Neural cell (in vitro differentiated cells): ENCODE data around the gene ACVR1. TPM values are rescaled to one million over a fixed set of nuclear protein-coding genes. Genes with fewer than 3 reads are reported as not detected.

ENCODE experiments used
- H2AFZ ChIP-seq: fragments of 200-600, 300-800 bp; sonication (generic), shearing (Covaris generic); 2 replicates; pipeline ENCODE4 v1.6.0; 2014; ENCODE audit warnings: low read depth, mild to moderate bottlenecking, antibody characterized with exemption, low read length, moderate library complexity
- H3F3A ChIP-seq: fragments of 200-600 bp; shearing (Covaris generic); 2 replicates; pipeline ENCODE4 v1.6.1; 2016; ENCODE audit warnings: mild to moderate bottlenecking, moderate library complexity, mixed read lengths, antibody characterized with exemption, low read length; ENCODE audit not compliant: insufficient read depth, poor library complexity, severe bottlenecking
- H3K27ac ChIP-seq: fragments of 200-600, 300-800 bp; sonication (generic), shearing (Covaris generic); 2 replicates; pipeline ENCODE4 v1.5.1; 2014; ENCODE audit warnings: mild to moderate bottlenecking, low read length, moderate library complexity
- H3K27me3 ChIP-seq: fragments of 300-800, 200-600 bp; sonication (generic), shearing (Covaris generic); 2 replicates; pipeline ENCODE4 v1.6.0; 2014; ENCODE audit warnings: mild to moderate bottlenecking, low read depth, low read length, moderate library complexity; ENCODE audit not compliant: insufficient read depth
- H3K36me3 ChIP-seq: fragments of 300-800, 200-600 bp; sonication (generic), shearing (Covaris generic); 2 replicates; pipeline ENCODE4 v1.5.1; 2014; ENCODE audit warnings: mild to moderate bottlenecking, antibody characterized with exemption, low read length, moderate library complexity; ENCODE audit not compliant: insufficient read depth
- H3K4me2 ChIP-seq: fragments of 300-800, 200-600 bp; sonication (generic), shearing (Covaris generic); 2 replicates; pipeline ENCODE4 v1.6.0; 2014; ENCODE audit warnings: mild to moderate bottlenecking, low read length
- H3K4me3 ChIP-seq: fragments of 300-800, 200-600 bp; sonication (generic), shearing (Covaris generic); 2 replicates; pipeline ENCODE4 v1.5.1; 2014; ENCODE audit warnings: mild to moderate bottlenecking, low read length, moderate library complexity
- H3K79me2 ChIP-seq: fragments of 200-600 bp; shearing (Covaris generic); replicated peaks from 2 replicates; pipeline ENCODE4 v1.6.0; 2014; ENCODE audit warnings: mild to moderate bottlenecking, low read length, moderate library complexity; ENCODE audit not compliant: insufficient read depth
- H3K9ac ChIP-seq: fragments of 300-800, 200-600 bp; sonication (generic), shearing (Covaris generic); 2 replicates; pipeline ENCODE4 v1.6.1; 2016; ENCODE audit warnings: mild to moderate bottlenecking, low read length, mixed read lengths
- H3K9me2 ChIP-seq: fragments of 200-600 bp; shearing (Covaris generic); 2 replicates; pipeline ENCODE4 v1.6.1; 2016; ENCODE audit warnings: mild to moderate bottlenecking, low read length, mixed read lengths; ENCODE audit not compliant: insufficient read depth
- H3K9me3 ChIP-seq: fragments of 200-600, 300-800 bp; sonication (generic), shearing (Covaris generic); 2 replicates; pipeline ENCODE4 v1.6.1; 2016; ENCODE audit warnings: mild to moderate bottlenecking, mixed run types, low read length, moderate library complexity, mixed read lengths
- H4K20me1 ChIP-seq: fragments of 200-600 bp; shearing (Covaris generic); 2 replicates; pipeline ENCODE4 v1.6.1; 2016; ENCODE audit warnings: mild to moderate bottlenecking, mixed run types; ENCODE audit not compliant: insufficient read depth
- EP300 ChIP-seq: fragments of 450-650 bp; conservative IDR thresholded peaks from 2 replicates; pipeline ENCODE4 v1.6.1; 2014; ENCODE audit warnings: antibody characterized with exemption, mild to moderate bottlenecking, moderate library complexity; ENCODE audit not compliant: poor library complexity, severe bottlenecking
- EZH2 ChIP-seq: fragments of 200-600, 300-800 bp; shearing (Covaris generic), sonication (generic); IDR thresholded peaks from 2 replicates; pipeline ENCODE4 v1.6.1; 2014; ENCODE audit warnings: antibody characterized with exemption, low read length, borderline replicate concordance, mild to moderate bottlenecking; ENCODE audit not compliant: insufficient read depth, poor library complexity, severe bottlenecking
- MXI1 ChIP-seq: fragments of 450-650 bp; conservative IDR thresholded peaks from 2 replicates; pipeline ENCODE4 v1.6.1; 2014; ENCODE audit warnings: antibody characterized with exemption, mild to moderate bottlenecking; ENCODE audit not compliant: poor library complexity, severe bottlenecking
- POLR2AphosphoS5 ChIP-seq: IDR thresholded peaks from 2 replicates; pipeline ENCODE4 v1.6.1; 2012
- RAD21 ChIP-seq: fragments of 450-650 bp; conservative IDR thresholded peaks from 2 replicates; pipeline ENCODE4 v1.6.1; 2014; ENCODE audit warnings: antibody characterized with exemption, mild to moderate bottlenecking, moderate library complexity
- SMC3 ChIP-seq: fragments of 450-650 bp; conservative IDR thresholded peaks from 2 replicates; pipeline ENCODE4 v1.6.1; 2014; ENCODE audit warnings: antibody characterized with exemption, mild to moderate bottlenecking, moderate library complexity; ENCODE audit not compliant: poor library complexity
- TAF1 ChIP-seq: IDR thresholded peaks from 2 replicates; pipeline ENCODE4 v1.6.1; 2012; ENCODE audit warnings: low read depth
- polyA plus RNA-seq: library from polyadenylated mRNA; depleted of rRNA; stranded (reverse); fragments of >200 nt; gene quantifications from 2 replicates; pipeline ENCODE4 v1.2.3, GENCODE V29; 2014
- TF ChIP-seq, protein P1 (sequence below): fragments of 450-650 bp; IDR thresholded peaks from 2 replicates; pipeline ENCODE4 v1.5.1; 2014; ENCODE audit warnings: antibody characterized with exemption, mild to moderate bottlenecking, moderate library complexity; ENCODE audit not compliant: poor library complexity, severe bottlenecking
- TF ChIP-seq, protein P2 (sequence below): IDR thresholded peaks from 2 replicates; pipeline ENCODE4 v1.6.1; 2012; ENCODE audit warnings: borderline replicate concordance

Gene ACVR1
- polyA plus RNA-seq, 1 donor from 2014 or later, result 4.0 TPM

DNA sequence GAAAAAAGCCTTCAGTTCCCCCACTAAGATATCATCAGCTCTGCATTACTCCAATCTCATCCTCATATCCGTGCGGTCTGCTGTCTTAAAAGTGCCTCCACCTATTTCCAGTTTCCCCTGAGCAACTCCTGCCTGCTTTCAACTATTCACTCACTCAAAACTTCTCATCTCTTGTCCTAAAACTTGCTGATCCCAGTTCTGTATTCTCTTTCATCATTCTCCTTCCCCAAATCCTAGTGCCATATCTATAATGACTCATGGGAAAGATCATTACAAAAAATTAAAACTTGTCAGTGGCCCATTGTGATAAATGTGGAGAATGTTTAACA lies 20.0 kb downstream of the ACVR1 start:
- Histone ChIP-seq H3K27ac (no peak overlapping the region), H3K4me3 (no peak overlapping the region), H3K4me2 (no peak overlapping the region), H2AFZ (no peak overlapping the region), H3K79me2 (no peaks in the 10 kb centered on the region), H3K9me3 (no peaks in the 10 kb centered on the region), H3F3A (no peaks in the 10 kb centered on the region), H3K36me3 (no peaks in the 10 kb centered on the region), H4K20me1 (no peaks in the 10 kb centered on the region), H3K9me2 (no peaks in the 10 kb centered on the region), H3K9ac (no peak overlapping the region), H3K27me3 (no peaks in the 10 kb centered on the region)
- no peak for TF ChIP-seq POLR2AphosphoS5
- TF ChIP-seq, protein P1, sequence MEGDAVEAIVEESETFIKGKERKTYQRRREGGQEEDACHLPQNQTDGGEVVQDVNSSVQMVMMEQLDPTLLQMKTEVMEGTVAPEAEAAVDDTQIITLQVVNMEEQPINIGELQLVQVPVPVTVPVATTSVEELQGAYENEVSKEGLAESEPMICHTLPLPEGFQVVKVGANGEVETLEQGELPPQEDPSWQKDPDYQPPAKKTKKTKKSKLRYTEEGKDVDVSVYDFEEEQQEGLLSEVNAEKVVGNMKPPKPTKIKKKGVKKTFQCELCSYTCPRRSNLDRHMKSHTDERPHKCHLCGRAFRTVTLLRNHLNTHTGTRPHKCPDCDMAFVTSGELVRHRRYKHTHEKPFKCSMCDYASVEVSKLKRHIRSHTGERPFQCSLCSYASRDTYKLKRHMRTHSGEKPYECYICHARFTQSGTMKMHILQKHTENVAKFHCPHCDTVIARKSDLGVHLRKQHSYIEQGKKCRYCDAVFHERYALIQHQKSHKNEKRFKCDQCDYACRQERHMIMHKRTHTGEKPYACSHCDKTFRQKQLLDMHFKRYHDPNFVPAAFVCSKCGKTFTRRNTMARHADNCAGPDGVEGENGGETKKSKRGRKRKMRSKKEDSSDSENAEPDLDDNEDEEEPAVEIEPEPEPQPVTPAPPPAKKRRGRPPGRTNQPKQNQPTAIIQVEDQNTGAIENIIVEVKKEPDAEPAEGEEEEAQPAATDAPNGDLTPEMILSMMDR, result no peak
- no peak for TF ChIP-seq TAF1
- TF ChIP-seq MXI1, result no peak
- TF ChIP-seq EP300, result no peak
- TF ChIP-seq RAD21, result no peak
- no peak for TF ChIP-seq SMC3
- TF ChIP-seq, protein P2, sequence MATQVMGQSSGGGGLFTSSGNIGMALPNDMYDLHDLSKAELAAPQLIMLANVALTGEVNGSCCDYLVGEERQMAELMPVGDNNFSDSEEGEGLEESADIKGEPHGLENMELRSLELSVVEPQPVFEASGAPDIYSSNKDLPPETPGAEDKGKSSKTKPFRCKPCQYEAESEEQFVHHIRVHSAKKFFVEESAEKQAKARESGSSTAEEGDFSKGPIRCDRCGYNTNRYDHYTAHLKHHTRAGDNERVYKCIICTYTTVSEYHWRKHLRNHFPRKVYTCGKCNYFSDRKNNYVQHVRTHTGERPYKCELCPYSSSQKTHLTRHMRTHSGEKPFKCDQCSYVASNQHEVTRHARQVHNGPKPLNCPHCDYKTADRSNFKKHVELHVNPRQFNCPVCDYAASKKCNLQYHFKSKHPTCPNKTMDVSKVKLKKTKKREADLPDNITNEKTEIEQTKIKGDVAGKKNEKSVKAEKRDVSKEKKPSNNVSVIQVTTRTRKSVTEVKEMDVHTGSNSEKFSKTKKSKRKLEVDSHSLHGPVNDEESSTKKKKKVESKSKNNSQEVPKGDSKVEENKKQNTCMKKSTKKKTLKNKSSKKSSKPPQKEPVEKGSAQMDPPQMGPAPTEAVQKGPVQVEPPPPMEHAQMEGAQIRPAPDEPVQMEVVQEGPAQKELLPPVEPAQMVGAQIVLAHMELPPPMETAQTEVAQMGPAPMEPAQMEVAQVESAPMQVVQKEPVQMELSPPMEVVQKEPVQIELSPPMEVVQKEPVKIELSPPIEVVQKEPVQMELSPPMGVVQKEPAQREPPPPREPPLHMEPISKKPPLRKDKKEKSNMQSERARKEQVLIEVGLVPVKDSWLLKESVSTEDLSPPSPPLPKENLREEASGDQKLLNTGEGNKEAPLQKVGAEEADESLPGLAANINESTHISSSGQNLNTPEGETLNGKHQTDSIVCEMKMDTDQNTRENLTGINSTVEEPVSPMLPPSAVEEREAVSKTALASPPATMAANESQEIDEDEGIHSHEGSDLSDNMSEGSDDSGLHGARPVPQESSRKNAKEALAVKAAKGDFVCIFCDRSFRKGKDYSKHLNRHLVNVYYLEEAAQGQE, result no peak
- TF ChIP-seq EZH2, result no peak

DNA sequence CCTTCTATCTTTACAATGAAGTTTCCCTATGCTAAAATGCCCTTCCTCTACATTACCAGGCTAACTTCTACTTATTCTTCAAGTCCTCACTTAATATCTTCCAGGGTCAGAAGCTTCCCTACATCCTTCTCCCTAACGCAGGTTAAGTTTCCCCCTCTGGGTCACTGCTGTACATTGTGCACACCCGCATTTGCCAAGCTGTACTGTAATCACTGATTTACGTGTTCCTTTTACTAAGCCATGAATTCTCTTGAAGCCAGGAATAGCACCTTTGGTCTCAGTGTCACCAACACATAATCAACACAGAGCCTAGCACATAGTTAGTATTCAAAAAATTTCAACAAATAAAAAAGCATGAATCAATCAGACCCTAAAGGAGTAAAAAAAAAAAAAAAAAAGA lies 22.3 kb downstream of the ACVR1 start:
- H3K79me2 ChIP-seq, result no peaks in the 10 kb centered on the region

More for the DNA sequence above, 22.3 kb downstream of the ACVR1 start:
- Histone ChIP-seq H3K27ac (no peak overlapping the region), H3K9ac (no peak overlapping the region), H3K36me3 (no peaks in the 10 kb centered on the region), H3K4me2 (no peak overlapping the region), H3K9me2 (no peaks in the 10 kb centered on the region), H3K9me3 (no peaks in the 10 kb centered on the region), H3K27me3 (no peaks in the 10 kb centered on the region), H4K20me1 (no peaks in the 10 kb centered on the region), H2AFZ (no peak overlapping the region), H3K4me3 (no peak overlapping the region), H3F3A (no peaks in the 10 kb centered on the region)
- TF ChIP-seq EP300, result no peak
- TF ChIP-seq, protein P2, result no peak
- no peak for TF ChIP-seq MXI1
- TF ChIP-seq, protein P1, result no peak
- no peak for TF ChIP-seq TAF1
- no peak for TF ChIP-seq SMC3
- no peak for TF ChIP-seq EZH2
- TF ChIP-seq POLR2AphosphoS5, result no peak
- TF ChIP-seq RAD21, result no peak
